Measurements from ENCODE around the gene MDM2. TPM values are rescaled to one million over a fixed set of nuclear protein-coding genes. Genes with fewer than 3 reads are reported as not detected.

Gene MDM2
- total and polyA plus RNA-seq, 11 donors: 16.2 to 78.8 (median 49.0) TPM

DNA sequence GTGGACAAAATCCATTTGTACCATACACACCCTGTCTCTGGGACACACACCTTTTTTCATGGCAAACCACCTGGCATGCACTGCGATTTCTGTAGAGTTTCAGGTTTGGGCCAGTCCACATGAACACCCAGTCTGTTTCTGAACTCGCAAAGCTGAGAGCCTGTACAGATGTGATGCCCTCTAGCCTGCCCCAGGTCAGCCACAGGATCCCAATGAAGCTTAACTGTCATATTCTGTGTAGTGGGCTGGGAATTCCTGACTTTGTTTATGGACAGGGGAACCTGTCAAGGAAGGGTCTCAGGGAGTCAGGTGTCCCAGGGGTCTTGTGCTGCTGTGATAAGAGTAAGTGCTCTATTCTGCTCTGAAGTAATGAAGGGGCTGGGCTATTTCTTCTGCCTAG, 85.2 kb downstream of the MDM2 start:
- ATAC-seq (no peak), DNase-seq (no peak)
- Histone ChIP-seq H3K9me3 (no peaks in the 10 kb centered on the region), H3K36me3 (no peaks in the 10 kb centered on the region), H3K4me3 (no peak overlapping the region), H3K27me3 (no peaks in the 10 kb centered on the region), H3K4me1 (peaks cover 0 to 9% (median 0%) of the 10 kb centered on the region in 12 donors), H3K27ac (no peak overlapping the region)
- TF ChIP-seq POLR2A (IDR thresholded peaks at IDR 0.05): no peak
- WGBS, 4 donors: 86 to 97% (median 90%) methylated on average over 2 of the region's 2 CpGs
- intact Hi-C loops (cut with DNase I): no loop called here

DNA sequence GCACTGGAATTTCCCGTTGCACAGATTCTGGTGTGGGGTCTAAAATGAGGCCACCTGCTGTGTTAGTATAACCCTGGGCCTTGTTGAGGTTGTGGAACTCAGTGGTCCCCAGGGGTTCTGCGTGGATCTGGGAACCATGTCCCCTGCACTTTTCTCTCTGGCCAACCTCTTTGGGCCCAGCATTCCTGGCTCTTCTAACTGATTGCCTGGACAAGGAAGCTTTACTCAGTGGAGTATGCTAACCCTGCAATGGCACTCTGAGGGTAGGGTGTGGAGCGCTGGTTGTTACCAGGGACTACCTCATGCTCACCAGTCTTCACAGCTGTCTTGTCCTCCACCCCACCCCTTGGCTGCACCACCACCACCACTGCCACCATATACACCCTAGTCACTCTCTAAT, 85.8 kb downstream of the MDM2 start:
- TF ChIP-seq, protein P1, sequence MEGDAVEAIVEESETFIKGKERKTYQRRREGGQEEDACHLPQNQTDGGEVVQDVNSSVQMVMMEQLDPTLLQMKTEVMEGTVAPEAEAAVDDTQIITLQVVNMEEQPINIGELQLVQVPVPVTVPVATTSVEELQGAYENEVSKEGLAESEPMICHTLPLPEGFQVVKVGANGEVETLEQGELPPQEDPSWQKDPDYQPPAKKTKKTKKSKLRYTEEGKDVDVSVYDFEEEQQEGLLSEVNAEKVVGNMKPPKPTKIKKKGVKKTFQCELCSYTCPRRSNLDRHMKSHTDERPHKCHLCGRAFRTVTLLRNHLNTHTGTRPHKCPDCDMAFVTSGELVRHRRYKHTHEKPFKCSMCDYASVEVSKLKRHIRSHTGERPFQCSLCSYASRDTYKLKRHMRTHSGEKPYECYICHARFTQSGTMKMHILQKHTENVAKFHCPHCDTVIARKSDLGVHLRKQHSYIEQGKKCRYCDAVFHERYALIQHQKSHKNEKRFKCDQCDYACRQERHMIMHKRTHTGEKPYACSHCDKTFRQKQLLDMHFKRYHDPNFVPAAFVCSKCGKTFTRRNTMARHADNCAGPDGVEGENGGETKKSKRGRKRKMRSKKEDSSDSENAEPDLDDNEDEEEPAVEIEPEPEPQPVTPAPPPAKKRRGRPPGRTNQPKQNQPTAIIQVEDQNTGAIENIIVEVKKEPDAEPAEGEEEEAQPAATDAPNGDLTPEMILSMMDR (IDR thresholded peaks at IDR 0.05): no peak
- TF ChIP-seq POLR2A (IDR thresholded peaks at IDR 0.05): no peak
- no peak for DNase-seq
- no peak overlapping the region for H3K27ac ChIP-seq
- intact Hi-C loops (cut with DNase I): no loop called here
- H3K4me1 ChIP-seq: peaks cover 0 to 9% (median 0%) of the 10 kb centered on the region in 12 donors
- no peaks in the 10 kb centered on the region for H3K9me3 ChIP-seq
- no peak overlapping the region for H3K4me3 ChIP-seq
- no peaks in the 10 kb centered on the region for H3K36me3 ChIP-seq
- 76 to 91% (median 85%) methylated on average over 3 of the region's 3 CpGs for WGBS, 4 donors
- ATAC-seq: no peak
- H3K27me3 ChIP-seq: no peaks in the 10 kb centered on the region

DNA sequence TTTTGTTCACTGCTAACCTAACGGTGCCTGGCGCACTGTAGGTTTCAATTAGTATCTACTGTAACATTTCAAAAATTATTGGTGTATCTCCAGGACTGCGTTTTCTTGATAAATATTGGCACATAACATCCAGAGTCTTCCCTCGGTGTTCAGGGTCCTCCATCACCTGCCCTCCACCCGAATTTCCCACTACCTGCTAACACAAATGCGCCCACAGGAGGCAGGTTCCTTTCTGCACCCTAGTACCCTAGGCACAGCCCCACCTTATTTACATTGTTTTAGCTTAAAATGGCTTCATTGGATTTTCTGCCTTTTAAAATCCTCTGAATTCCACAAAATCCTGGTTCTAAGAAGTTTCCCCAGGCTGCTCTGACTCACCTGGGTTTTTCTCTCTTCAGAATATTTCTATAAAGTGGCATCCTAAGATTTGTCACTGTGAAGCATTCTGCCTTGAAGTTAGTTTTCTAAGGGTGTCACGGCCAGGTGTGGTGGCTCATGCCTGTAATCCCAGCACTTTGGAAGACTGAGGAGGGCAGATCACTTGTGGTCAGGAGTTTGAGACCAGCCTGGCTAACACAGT, 86.4 kb downstream of the MDM2 start:
- Histone ChIP-seq H3K4me3 (no peak overlapping the region), H3K4me1 (peaks cover 0 to 9% (median 0%) of the 10 kb centered on the region in 12 donors), H3K36me3 (no peaks in the 10 kb centered on the region), H3K27ac (no peak overlapping the region), H3K9me3 (no peaks in the 10 kb centered on the region), H3K27me3 (no peaks in the 10 kb centered on the region)
- intact Hi-C loops (cut with DNase I): no loop called here
- no peak for TF ChIP-seq POLR2A (IDR thresholded peaks at IDR 0.05)
- TF ChIP-seq, protein P1 (IDR thresholded peaks at IDR 0.05): no peak
- WGBS, 4 donors: 91 to 95% (median 94%) methylated on average over 7 of the region's 7 CpGs
- ATAC-seq: no peak
- no peak for DNase-seq

DNA sequence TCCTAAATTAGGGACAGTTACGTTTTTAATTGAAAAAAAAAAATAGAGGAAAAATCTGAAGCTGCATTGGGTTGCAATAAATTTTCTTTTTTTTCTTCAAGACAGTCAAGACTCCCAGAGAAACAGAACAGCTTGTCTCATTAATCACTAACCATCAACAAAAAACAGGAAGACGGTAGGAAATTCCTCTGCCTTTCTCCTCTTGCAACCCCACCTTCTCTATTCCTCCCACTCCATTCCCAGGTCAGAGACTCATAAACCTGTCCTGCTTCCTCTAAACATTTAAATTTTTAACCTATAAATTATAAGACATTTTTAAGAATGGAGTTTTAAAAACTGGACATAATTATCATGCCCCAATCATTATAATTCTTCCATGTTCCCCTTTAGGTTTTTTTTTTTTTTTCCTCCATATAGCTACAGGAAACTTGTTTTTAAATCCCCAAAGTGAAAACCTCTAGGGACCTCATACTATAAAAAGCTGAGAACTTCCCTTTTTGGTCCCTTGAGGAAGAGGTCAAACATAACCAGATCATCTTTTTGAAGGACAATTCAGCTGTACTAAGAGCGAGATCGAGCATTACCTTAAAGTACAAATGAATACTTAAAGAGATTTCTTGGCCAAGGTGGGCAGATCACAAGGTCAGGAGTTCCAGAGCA, 89.0 kb downstream of the MDM2 start:
- Histone ChIP-seq H3K36me3 (no peaks in the 10 kb centered on the region), H3K4me3 (no peak overlapping the region), H3K9me3 (no peaks in the 10 kb centered on the region), H3K27me3 (no peaks in the 10 kb centered on the region), H3K4me1 (peaks cover 0 to 9% (median 0%) of the 10 kb centered on the region in 12 donors), H3K27ac (peak overlapping the region in 9 of 12 donors; percentile 2 to 57 (median 28))
- ATAC-seq: peak in 2 of 4 donors; percentile 43 to 44
- no peak for DNase-seq
- TF ChIP-seq, protein P1 (IDR thresholded peaks at IDR 0.05): no peak
- intact Hi-C loops (cut with DNase I): no loop called here
- 42 to 52% (median 48%) methylated on average over 4 of the region's 4 CpGs for WGBS, 4 donors

Measured in heart left ventricle (tissue), 16 donors.